Sigmoid colon (tissue), 7 donors: ENCODE measurements around the gene RNF169. TPM values are rescaled to one million over a fixed set of nuclear protein-coding genes. Genes with fewer than 3 reads are reported as not detected.
A peak's percentile ranks its signal among the peaks of the same experiment; 100 is the strongest.

Experiments
- DNase-seq: peaks from one replicate; pipeline ENCODE4 v3.0.0-alpha.2; 2019
- H3K27ac ChIP-seq, 4 donors: fragments of 200-600 bp; sonication (generic); one replicate each; pipeline ENCODE4 v1.5.1; 2016 to 2019; ENCODE audit warnings: mild to moderate bottlenecking in 1 of 4
- H3K27me3 ChIP-seq, 3 donors: fragments of 200-600 bp; sonication (generic); one replicate each; pipeline ENCODE4 v1.5.1; 2019; ENCODE audit warnings: mild to moderate bottlenecking in 1 of 3
- H3K36me3 ChIP-seq, 4 donors: fragments of 200-600 bp; sonication (generic); one replicate each; pipeline ENCODE4 v1.5.1; 2016 to 2019
- H3K4me1 ChIP-seq, 4 donors: fragments of 200-600 bp; sonication (generic); one replicate each; pipeline ENCODE4 v1.5.1; 2017 to 2019
- H3K4me3 ChIP-seq, 4 donors: fragments of 200-600 bp; sonication (generic); one replicate each; pipeline ENCODE4 v1.5.1; 2017 to 2019; ENCODE audit warnings: mild to moderate bottlenecking in 2 of 4, moderate library complexity in 1 of 4
- H3K9me3 ChIP-seq, 4 donors: fragments of 200-600 bp in 3 of 4; sonication (generic) in 3 of 4; one replicate each; pipeline versions ENCODE4 v1.5.1 to v1.6.1; 2013 to 2019
- CTCF ChIP-seq, 4 experiments: fragments of 450-650 bp in 3 of 4; fragments of 200-600 bp in 1 of 4; IDR thresholded peaks; one replicate each; pipeline ENCODE4 v1.5.1; 2016 to 2019; ENCODE audit warnings: antibody characterized with exemption in 4 of 4, mild to moderate bottlenecking in 3 of 4, moderate library complexity in 2 of 4
- EP300 ChIP-seq, 4 donors: sonication (generic); formaldehyde crosslinking; IDR thresholded peaks; one replicate each; pipeline ENCODE4 v1.6.1; 2017; ENCODE audit warnings: antibody characterized with exemption in 4 of 4
- POLR2A ChIP-seq, 2 donors: fragments of 450-650 bp; IDR thresholded peaks; one replicate each; pipeline ENCODE4 v1.6.1; 2016; ENCODE audit warnings: antibody characterized with exemption in 2 of 2, mild to moderate bottlenecking in 2 of 2, moderate library complexity in 2 of 2
- POLR2AphosphoS5 ChIP-seq, 4 donors: sonication (generic); formaldehyde crosslinking; IDR thresholded peaks; one replicate each; pipeline ENCODE4 v1.6.1; 2017; ENCODE audit warnings: antibody characterized with exemption in 4 of 4
- WGBS, 2 donors: extraction: QIAGEN DNeasy Blood & Tissue Kit; methylation state at CpG; one replicate each; pipeline ENCODE4 v1.1.7; 2013; 5-methylcytosine and 5-hydroxymethylcytosine counted together
- intact Hi-C: fragments of 100-400 bp; cut with DNase I; formaldehyde crosslinking; loops from one replicate; pipeline ENCODE4 v1.15.1; 2023
- polyA plus RNA-seq, 3 donors: library from polyadenylated mRNA; stranded (reverse); fragments of 200-250 nt; gene quantifications; one replicate each; pipeline ENCODE4 v1.2.3, GENCODE V29; 2013
- small RNA-seq, 3 donors: library from RNA; depleted of rRNA; stranded (forward); fragments of <200 nt; gene quantifications; one replicate each; pipeline ENCODE3, GENCODE V24; 2016
- total RNA-seq, 4 donors: library from RNA; depleted of rRNA; stranded (reverse); fragments of >200 nt; gene quantifications; one replicate each; pipeline ENCODE4 v1.1.0, GENCODE V29; 2016
- donor health status: healthy with polysubstance abuse.
- donor health status: Bipolar disorder and iron deficiency.
- donor health status: healthy.

RNF169 gene
- total and polyA plus RNA-seq, 7 donors: 1.6 to 27.7 (median 20.3) TPM

- no peaks in the 10 kb centered on the region for H3K4me1 ChIP-seq
- H3K27me3 ChIP-seq: no peaks in the 10 kb centered on the region
- intact Hi-C loops: no loop called here
- no peak overlapping the region for H3K27ac ChIP-seq
- peaks cover 40 to 64% (median 44%) of the 10 kb centered on the region in 4 donors for H3K9me3 ChIP-seq
- TF ChIP-seq EP300 (IDR thresholded peaks at IDR 0.05) (no peak), CTCF (IDR thresholded peaks at IDR 0.05) (no peak), POLR2AphosphoS5 (IDR thresholded peaks at IDR 0.05) (no peak), POLR2A (IDR thresholded peaks at IDR 0.05) (no peak)
- no peak for DNase-seq
- WGBS, 2 donors: 77 to 98% methylated on average over 2 of the region's 2 CpGs
- peaks cover 0 to 61% (median 38%) of the 10 kb centered on the region in 4 donors for H3K36me3 ChIP-seq
- no peak overlapping the region for H3K4me3 ChIP-seq
Observed at GRCh38 chr11:74871037-74871436, 122.4 kb downstream of the RNF169 start.

GRCh38 chr11:74877132-74877531, 128.5 kb downstream of the RNF169 start:
- intact Hi-C loops: no loop called here
- H3K4me1 ChIP-seq: no peaks in the 10 kb centered on the region
- H3K4me3 ChIP-seq: no peak overlapping the region
- TF ChIP-seq CTCF (IDR thresholded peaks at IDR 0.05) (peak in 2 of 4 experiments; percentile 11 to 33), POLR2A (IDR thresholded peaks at IDR 0.05) (no peak)
- H3K27ac ChIP-seq: no peak overlapping the region
- no peaks in the 10 kb centered on the region for H3K27me3 ChIP-seq
- 63 to 65% methylated on average over 1 of the region's 1 CpG for WGBS, 2 donors
- no peak for DNase-seq
- H3K9me3 ChIP-seq: peaks cover 9 to 17% (median 10%) of the 10 kb centered on the region in 4 donors
- H3K36me3 ChIP-seq: peaks cover 0 to 38% (median 19%) of the 10 kb centered on the region in 4 donors

Small RNA genes within 50 kb of the gene (small RNA-seq; reads per million reads assigned to genes)
- 0 to 0.07 (median 0) reads per million in 3 donors for gene MIR4696
- 0 reads per million in 3 donors for gene RN7SL239P

Other genes with a start within 250 kb of the RNF169 start
- 10 to 100 TPM; 11.2 to 23.0 (median 14.8) TPM for gene POLD3, start 156.3 kb upstream of the RNF169 start, total RNA-seq
- 10 to 100 TPM; 13.2 to 21.4 (median 14.1) TPM for gene POLD3, start 156.3 kb upstream of the RNF169 start, polyA plus RNA-seq
- gene CHRDL2, start 17.4 kb upstream of the RNF169 start, total RNA-seq: 10 to 100 TPM in 2 of 4 donors, 1 to 10 TPM in 2; 6.1 to 45.1 (median 14.4) TPM
- 10 to 100 TPM in 1 of 3 donors, 1 to 10 TPM in 1, not detected in 1; 9.6 to 43.9 TPM for gene CHRDL2, start 17.4 kb upstream of the RNF169 start, polyA plus RNA-seq
- gene XRRA1, start 200.2 kb downstream of the RNF169 start, total RNA-seq: 10 to 100 TPM; 11.9 to 27.3 (median 15.5) TPM
- gene XRRA1, start 200.2 kb downstream of the RNF169 start, polyA plus RNA-seq: 1 to 10 TPM in 2 of 3 donors, under 1 TPM in 1; under 0.01 to 9.1 (median 1.4) TPM
- 10 to 100 TPM; 31.9 to 61.2 (median 47.2) TPM for gene SPCS2, start 200.4 kb downstream of the RNF169 start, total RNA-seq
- gene SPCS2, start 200.4 kb downstream of the RNF169 start, polyA plus RNA-seq: 100 to 1,000 TPM in 1 of 3 donors, 10 to 100 TPM in 2; 28.8 to 131 (median 46.5) TPM
- gene NEU3, start 240.1 kb downstream of the RNF169 start, total RNA-seq: 10 to 100 TPM in 1 of 4 donors, 1 to 10 TPM in 3; 3.3 to 10.2 (median 4.8) TPM
- gene NEU3, start 240.1 kb downstream of the RNF169 start, polyA plus RNA-seq: 1 to 10 TPM in 2 of 3 donors, under 1 TPM in 1; 0.60 to 7.0 (median 1.2) TPM